Retina (tissue), 1 donor: ENCODE measurements around the gene B3GALT4.
"Not testable (repeated sequence)": the region's sequence is repeated elsewhere in the genome, so short reads cannot be mapped to it uniquely, and the experiment has no call there.

Experiments
- DNase-seq: peaks from one replicate; pipeline ENCODE4 v3.0.0-alpha.2; 2016

Gene B3GALT4

GRCh38 chr6:33272275-33273128 is 4.4 kb upstream of the B3GALT4 start:
- no peak for DNase-seq

DNA sequence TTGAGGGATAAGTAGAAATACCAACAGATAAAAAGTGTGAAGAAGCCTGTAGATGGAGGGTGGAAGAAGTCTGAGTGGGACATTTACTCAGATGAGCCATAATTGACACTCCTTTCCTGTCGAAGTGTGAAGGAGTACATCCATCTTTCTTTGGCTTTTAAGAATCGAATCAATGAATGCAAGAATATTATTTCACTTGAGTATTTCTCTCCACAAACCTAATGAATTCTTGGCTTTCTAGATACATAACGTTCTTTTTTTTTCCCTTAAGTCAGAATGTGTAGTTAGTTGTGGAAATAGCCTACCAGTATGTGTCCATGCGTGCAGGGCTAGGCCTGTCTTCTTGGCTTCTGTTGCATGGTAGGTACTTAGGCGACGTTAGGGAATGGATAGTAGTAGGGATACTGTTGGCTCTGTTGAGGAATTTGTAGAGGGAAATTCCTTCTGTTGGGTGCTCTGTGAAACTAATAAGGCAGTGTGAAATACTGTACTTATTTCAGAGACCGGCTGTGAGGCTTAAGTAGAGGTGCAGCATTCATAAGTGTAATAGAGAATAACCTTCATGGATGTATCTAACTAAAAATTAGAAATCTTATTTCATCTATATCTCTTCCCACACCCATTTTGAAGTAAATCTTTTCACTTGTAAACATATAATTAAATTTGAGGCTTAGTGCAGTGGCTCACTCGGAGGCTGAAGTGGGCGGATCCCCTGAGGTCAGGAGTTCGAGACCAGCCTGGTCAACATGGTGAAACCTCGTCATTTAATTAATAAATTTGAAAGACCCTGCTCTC is 3.6 kb upstream of the B3GALT4 start:
- no peak for DNase-seq

GRCh38 chr6:33273924-33274902 is 2.7 kb upstream of the B3GALT4 start:
- no peak for DNase-seq

GRCh38 chr6:33275795-33276580 is 935 bp upstream of the B3GALT4 start:
- not testable (repeated sequence) for DNase-seq

DNA sequence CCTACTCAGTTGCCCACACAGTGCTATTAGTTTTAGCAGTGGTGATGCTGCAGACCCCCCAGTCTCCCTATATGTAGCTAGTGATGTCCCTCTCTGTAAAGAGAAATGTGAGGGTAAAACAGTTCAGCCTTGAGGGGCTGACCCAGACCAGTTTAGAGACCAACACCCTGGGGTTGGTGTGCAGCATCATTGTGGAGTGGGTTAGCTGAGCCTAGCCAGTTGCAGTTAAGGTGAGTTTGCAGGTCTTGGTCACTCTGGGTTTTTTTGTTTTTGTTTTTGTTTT is 401 bp upstream of the B3GALT4 start:
- no peak for DNase-seq

DNA sequence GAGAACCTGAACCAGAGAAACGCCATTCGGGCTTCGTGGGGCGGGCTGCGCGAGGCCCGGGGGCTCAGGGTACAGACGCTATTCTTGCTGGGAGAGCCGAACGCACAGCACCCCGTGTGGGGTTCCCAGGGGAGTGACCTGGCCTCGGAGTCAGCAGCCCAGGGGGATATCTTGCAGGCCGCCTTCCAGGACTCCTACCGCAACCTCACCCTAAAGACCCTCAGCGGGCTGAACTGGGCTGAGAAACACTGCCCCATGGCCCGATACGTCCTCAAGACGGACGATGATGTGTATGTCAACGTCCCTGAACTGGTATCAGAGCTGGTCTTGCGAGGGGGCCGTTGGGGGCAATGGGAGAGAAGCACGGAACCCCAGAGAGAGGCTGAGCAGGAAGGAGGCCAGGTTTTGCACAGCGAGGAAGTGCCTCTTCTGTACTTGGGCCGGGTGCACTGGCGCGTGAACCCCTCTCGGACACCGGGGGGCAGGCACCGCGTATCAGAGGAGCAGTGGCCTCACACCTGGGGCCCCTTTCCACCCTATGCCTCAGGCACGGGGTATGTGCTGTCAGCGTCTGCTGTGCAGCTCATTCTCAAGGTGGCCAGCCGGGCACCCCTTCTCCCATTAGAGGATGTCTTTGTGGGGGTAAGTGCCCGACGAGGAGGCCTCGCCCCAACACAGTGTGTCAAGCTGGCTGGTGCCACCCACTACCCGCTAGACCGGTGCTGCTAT is 904 bp downstream of the B3GALT4 start:
- DNase-seq: peak; percentile 14

- no peak for DNase-seq
Measured at GRCh38 chr6:33278392-33278741, 1.4 kb downstream of the B3GALT4 start.

DNA sequence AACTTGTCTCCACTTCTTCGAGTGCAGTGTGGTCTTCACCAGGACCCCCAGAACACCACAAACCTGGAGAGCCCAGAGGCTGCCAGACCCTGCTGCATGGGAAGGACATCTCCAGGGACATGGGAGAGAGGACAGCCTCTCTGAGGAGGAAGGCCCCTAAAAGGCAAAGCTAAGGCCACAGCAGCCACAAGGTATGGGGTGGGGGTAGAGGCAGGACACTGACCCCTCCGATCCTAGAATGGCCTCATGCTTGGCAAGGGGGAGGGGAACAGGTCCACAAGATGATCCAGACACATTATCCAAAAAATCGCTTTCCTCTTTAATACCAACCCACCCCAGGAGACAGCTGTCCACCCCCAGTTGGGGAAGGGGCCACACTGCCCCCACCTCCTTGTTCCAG is 1.9 kb downstream of the B3GALT4 start:
- no peak for DNase-seq

- DNase-seq: no peak
Measured at GRCh38 chr6:33279257-33279695, 2.4 kb downstream of the B3GALT4 start.

GRCh38 chr6:33279971-33280511 is 3.1 kb downstream of the B3GALT4 start:
- no peak for DNase-seq

DNA sequence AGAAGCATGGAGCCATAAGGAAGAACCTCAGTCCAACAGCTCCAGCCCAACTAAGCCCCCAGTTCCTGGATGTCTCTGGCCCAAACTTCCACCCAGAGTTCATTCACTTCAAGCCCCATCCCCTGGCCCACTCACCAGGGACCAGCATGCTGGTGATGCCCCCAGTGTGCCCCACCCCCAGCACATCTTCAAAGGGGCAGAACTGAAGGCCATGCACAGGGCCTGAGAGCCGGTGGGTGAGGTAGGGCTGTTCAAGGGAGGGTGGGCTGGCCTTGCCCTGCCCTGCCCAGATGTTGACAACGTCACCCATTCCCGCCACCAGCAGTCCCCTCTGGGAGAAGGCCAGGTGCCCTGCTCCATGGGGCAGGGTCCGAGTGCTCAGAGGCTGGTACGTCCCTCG is 3.6 kb downstream of the B3GALT4 start:
- no peak for DNase-seq

GRCh38 chr6:33285214-33285613 is 8.3 kb downstream of the B3GALT4 start:
- not testable (repeated sequence) for DNase-seq

- no peak for DNase-seq
Measured at GRCh38 chr6:33286946-33287914, 10.3 kb downstream of the B3GALT4 start.

DNA sequence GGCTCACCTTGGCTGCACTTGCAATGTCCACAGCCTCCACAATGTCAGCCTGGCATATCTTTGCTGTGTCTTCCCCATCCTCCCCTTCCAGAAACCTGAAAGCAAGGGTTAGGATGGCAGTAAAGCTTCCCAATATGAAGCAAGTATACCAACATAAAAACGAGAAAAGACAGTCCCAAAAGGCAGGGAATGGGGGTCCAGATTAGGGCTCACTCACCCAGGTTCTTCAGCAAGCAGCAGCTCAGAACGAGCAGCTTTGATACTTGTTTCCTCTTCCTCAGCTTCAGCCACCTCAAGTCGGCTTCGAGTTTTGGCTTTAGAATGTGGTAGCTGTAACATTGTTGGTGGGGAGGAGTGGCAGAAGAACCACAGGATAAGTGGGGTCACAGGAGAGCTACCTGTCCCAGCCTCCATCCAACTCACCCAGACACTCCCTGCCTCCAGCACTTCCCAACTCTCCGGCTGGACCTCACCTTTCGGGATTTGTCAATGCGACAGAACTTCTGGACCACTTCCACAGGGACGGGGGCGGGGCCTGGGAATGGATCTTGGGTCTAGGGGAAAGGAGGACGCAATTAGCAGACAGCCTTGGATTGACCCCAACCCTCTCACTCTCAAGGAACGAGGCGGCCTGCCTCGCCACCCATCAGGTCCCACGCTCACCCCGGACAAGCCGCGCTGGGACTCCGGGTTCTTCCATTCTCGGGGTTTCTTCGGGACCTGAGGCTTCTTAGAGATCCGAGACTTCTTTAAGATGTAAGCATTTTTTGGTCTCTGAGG is 11.4 kb downstream of the B3GALT4 start:
- no peak for DNase-seq

GRCh38 chr6:33288921-33289783 is 12.2 kb downstream of the B3GALT4 start, which contains the start of the genes PFDN6 and WDR46:
PFDN6 (plus strand) TSS chr6:33289601; CDS start chr6:33289857, 256 bp downstream.
WDR46 (minus strand) TSS chr6:33289239; CDS start chr6:33289170, 69 bp downstream.
- DNase-seq: peak; percentile 99

- no peak for DNase-seq
Measured at GRCh38 chr6:33289784-33290315, 12.9 kb downstream of the B3GALT4 start.

DNA sequence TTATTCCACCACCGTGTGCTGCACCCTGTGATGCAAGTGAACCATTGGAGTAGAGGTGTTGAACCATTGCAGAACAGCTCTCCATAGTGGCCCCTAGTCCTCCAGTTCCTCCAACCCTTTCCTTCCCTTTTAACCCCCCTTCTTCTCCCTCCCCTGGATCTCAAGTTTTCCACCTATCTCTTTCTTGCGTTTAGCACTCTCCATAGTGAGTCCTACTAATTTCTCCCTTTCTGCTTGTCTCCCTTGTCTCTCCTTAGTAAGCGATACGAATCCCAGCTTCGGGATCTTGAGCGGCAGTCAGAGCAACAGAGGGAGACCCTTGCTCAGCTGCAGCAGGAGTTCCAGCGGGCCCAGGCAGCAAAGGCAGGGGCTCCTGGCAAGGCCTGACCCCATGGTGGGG is 13.5 kb downstream of the B3GALT4 start:
- no peak for DNase-seq
